Stimulated activated memory B cell treated with anti-CD40 and anti-IgM and Interleukin-4, amounts not matched to agents 10 μg/mL and 1 μg/mL and 100 μg/mL, for 72 hours (primary cell): ENCODE results near the gene PCSK4.

Experiments used
- ATAC-seq: fragments of 150-1000 bp; cut with Tn5 transposase; 2 replicates; pipeline ENCODE4 v1.10.0; 2021
- H3K27ac Mint-ChIP-seq: one replicate; pipeline ENCODE4 v1.8.0; 2022; ENCODE audit warnings: mild to moderate bottlenecking, mixed read lengths
- H3K27me3 Mint-ChIP-seq: one replicate; pipeline ENCODE4 v1.8.0; 2022; ENCODE audit warnings: mixed read lengths
- H3K36me3 Mint-ChIP-seq: one replicate; pipeline ENCODE4 v1.8.0; 2022; ENCODE audit warnings: mixed read lengths
- H3K4me1 Mint-ChIP-seq: one replicate; pipeline ENCODE4 v1.8.0; 2022; ENCODE audit warnings: mixed read lengths
- H3K4me3 Mint-ChIP-seq: one replicate; pipeline ENCODE4 v1.8.0; 2022; ENCODE audit warnings: mild to moderate bottlenecking, moderate library complexity, mixed read lengths
- H3K9me3 Mint-ChIP-seq: one replicate; pipeline ENCODE4 v1.8.0; 2022; ENCODE audit warnings: mixed read lengths

The PCSK4 gene

DNA sequence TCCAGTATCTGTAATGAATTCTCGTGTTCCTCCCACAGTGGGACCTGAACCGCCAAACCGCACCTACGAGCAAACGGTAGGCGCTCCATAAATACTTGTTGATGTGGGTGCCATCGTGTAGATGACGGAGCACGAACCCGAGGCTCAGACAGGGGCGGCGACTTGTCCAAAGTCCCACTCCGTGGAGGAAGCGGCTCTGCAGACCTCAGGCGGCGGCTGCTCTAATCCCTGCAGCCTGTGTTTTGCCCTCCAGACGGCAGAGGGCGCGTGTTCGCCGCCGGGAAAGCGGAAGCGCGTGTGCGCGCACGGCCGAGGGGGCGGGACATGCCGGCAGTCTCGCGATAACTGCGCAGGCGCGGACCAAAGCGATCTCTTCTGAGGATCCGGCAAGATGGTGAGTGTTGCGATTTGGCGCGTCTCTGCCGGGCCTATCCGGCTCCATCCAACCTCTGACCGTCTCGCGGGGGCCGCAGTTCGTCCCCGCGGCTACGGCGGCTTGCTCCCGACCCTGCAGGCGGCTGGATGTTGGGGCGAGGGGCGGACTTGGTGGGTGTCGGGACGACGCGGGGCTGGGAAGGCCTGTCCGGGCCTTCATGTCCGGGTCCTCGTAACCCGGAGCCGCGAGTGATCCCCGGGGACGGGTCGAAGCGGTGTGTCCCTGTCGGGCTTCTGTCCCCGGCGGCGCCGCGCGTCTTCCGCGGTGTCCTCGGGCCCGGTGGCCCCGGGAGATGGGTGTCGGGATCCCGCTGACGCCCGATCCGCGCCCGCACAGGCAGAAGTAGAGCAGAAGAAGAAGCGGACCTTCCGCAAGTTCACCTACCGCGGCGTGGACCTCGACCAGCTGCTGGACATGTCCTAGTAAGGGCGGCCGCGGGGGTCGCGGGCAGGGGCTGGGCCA is 51.9 kb downstream of the PCSK4 start, which contains the start of gene RPS15:
Gene RPS15, plus strand, starts transcription at position 362 of the 898 bp plus-strand sequence. Its CDS starts 30 bp downstream, at position 392.
- H3K27ac Mint-ChIP-seq: peak within 1 kb of the TSS; percentile 97
- peak; percentile 93 for ATAC-seq
- peak within 1 kb of the TSS; percentile 98 for H3K4me3 Mint-ChIP-seq
- H3K9me3 Mint-ChIP-seq: no peaks in the 10 kb centered on the region
- peaks cover 38% of the 10 kb centered on the region for H3K4me1 Mint-ChIP-seq
- H3K27me3 Mint-ChIP-seq: no peaks in the 10 kb centered on the region
- peaks cover 48% of the 10 kb centered on the region for H3K36me3 Mint-ChIP-seq

DNA sequence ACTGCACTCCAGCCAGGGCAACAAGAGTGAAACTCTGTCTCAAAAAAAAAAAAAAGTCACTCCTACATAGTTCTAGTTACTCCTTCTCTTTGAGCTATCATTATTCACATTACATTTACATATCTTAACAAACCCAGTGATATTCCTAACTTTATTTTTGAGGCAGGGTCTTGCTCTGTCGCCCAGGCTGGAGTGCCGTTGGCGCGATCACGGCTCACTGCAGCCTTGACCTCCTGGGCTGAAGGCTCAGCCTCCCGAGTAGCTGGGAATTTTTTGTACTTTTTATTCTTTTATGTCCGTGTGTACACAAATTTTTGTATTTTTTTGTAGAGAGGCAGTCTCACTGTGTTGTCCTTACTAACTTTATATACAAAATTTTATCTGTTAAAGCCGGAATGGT is 52.5 kb downstream of the PCSK4 start:
- no peak for ATAC-seq
- H3K36me3 Mint-ChIP-seq: peaks cover 46% of the 10 kb centered on the region
- H3K27me3 Mint-ChIP-seq: no peaks in the 10 kb centered on the region
- H3K27ac Mint-ChIP-seq: peak overlapping the region; percentile 97
- H3K9me3 Mint-ChIP-seq: no peaks in the 10 kb centered on the region
- peaks cover 35% of the 10 kb centered on the region for H3K4me1 Mint-ChIP-seq
- H3K4me3 Mint-ChIP-seq: no peak overlapping the region

DNA sequence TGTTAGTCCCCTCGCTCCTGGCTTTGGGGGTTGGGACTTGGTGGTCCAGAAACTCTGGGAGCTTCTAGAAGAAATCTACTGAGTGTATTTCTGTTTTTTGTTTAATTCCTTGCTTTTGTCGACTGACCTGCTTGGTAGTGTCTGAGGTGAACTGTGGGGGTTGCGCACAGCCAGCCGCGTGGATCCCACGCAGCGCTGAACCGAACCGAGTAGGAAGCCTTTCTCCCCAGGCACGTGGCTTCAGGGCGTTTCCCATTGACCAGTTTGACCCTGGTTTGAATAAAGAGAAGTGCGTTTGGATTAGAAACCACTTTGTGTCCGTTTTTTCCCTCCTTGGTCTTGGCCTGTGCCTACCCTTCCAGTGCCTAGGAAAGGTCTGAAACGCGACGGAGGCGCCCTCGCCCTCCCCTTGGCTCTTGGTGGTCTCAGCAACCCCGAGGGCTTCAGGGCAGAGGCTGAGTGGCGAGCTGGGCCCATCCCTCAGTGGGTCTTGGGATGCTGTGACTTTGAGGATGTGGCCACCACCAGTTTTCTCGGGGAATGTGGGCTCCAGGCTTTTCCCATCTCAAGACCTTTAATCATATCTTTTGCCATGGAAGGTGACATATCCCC is 54.7 kb downstream of the PCSK4 start:
- H3K27me3 Mint-ChIP-seq: no peaks in the 10 kb centered on the region
- peaks cover 17% of the 10 kb centered on the region for H3K4me1 Mint-ChIP-seq
- ATAC-seq: no peak
- H3K36me3 Mint-ChIP-seq: peaks cover 35% of the 10 kb centered on the region
- no peak overlapping the region for H3K27ac Mint-ChIP-seq
- no peak overlapping the region for H3K4me3 Mint-ChIP-seq
- no peaks in the 10 kb centered on the region for H3K9me3 Mint-ChIP-seq

DNA sequence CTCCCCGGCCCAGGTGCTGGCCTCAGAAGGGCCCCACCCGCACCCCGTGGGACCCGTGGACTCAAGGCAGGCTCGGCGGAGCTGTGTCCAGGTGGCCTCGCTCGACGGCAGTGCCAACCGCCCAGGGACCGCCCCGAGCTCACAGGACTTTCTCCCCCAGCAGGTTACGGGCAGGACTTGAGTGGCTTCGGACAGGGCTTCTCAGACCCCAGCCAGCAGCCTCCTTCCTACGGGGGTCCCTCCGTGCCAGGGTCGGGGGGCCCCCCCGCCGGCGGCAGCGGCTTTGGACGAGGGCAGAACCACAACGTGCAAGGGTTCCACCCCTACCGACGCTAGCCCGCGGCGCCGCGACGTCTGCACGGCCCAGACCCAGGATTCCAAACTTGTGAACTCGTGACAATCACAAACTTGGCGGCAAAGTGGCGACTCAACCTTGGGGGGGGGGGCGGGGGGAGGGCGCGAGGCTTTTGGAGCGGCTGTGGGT is 55.5 kb downstream of the PCSK4 start:
- Mint-ChIP-seq H3K36me3 (peaks cover 31% of the 10 kb centered on the region), H3K4me3 (no peak overlapping the region), H3K4me1 (peaks cover 8% of the 10 kb centered on the region), H3K9me3 (no peaks in the 10 kb centered on the region), H3K27me3 (no peaks in the 10 kb centered on the region), H3K27ac (no peak overlapping the region)
- no peak for ATAC-seq

DNA sequence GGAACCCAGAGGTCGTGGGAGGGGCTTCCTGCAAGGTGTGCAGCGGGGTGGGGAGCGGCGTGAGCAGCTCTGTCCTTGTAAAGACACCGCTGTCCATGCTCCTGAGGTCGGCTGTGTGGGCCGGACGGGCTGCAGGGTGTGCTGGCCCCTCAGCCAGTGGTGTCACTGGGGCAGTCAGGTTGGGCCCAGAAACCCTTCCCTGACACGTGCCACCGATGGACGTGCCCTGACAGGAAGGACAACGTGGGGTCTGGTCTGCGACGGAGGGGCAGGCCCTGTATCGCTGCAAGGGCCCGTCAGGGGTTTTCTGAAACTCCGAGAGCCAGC is 56.1 kb downstream of the PCSK4 start:
- Mint-ChIP-seq H3K4me1 (peaks cover 5% of the 10 kb centered on the region), H3K36me3 (peaks cover 29% of the 10 kb centered on the region), H3K9me3 (no peaks in the 10 kb centered on the region), H3K4me3 (no peak overlapping the region), H3K27me3 (no peaks in the 10 kb centered on the region), H3K27ac (no peak overlapping the region)
- ATAC-seq: no peak

DNA sequence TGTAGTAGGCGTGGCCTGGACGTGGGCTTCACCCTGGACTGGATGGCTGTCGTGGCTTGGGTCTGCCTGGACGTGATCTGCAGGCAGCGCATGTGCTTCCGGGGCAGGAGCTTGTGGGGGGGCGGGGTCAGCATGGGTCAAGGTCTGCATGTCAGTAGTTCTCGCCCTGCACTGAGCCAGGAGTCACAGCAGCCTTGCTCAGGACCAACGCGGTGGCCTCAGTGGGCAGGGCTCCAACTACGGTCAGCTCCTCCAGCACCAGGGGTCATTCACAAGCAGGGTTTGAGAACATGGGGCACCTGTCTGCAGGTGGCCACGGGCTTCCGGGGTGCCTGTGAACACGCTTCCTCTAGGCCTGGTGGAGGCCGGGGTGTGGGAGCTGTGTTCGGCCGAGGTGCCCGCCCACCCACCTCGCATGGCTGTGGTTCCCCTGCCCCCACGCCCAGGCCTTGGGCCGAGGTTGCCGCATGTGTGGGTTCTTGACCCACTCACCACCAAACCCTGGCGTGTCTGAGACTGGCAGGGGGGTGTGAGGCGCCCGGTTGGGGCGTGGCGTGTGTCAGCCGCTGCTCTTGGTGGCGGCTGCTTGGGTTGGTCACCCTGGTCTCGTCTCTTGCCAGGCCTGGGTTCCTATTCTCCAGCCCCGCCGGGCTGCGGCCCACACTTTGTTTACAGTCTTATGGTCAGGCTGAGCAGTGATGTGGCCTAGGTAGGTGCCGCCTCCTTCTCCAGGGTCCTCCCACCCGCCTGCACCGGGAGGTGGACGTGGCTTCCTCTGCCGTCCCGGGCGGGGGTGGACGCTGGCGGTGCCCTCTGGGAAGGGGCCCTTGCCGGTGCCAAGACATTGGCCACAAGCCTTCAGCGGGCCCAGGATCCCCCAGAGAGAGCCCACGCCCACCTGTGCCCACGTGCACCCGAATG is 56.8 kb downstream of the PCSK4 start:
- no peak overlapping the region for H3K27ac Mint-ChIP-seq
- H3K36me3 Mint-ChIP-seq: peaks cover 27% of the 10 kb centered on the region

DNA sequence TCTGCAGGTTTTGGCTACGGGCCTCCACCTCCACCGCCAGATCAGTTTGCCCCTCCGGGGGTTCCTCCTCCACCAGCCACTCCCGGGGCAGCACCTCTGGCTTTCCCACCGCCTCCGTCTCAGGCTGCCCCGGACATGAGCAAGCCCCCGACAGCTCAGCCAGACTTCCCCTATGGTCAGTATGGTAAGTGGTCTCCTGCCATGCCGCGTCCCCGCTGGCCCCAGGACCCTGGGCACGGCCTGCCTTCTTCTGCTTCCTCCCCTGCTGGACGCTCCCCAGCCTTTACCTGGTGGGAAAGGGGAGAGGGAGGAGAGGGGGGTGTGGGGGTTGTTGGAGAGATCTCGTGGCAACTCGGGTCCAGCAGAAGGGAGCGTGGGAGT is 57.7 kb downstream of the PCSK4 start:
- Mint-ChIP-seq H3K9me3 (no peaks in the 10 kb centered on the region), H3K27me3 (no peaks in the 10 kb centered on the region), H3K27ac (no peak overlapping the region)

More for the DNA sequence above, 56.8 kb downstream of the PCSK4 start:
- Mint-ChIP-seq H3K4me3 (no peak overlapping the region), H3K4me1 (peaks cover 5% of the 10 kb centered on the region), H3K27me3 (no peaks in the 10 kb centered on the region), H3K9me3 (no peaks in the 10 kb centered on the region)
- ATAC-seq: no peak

DNA sequence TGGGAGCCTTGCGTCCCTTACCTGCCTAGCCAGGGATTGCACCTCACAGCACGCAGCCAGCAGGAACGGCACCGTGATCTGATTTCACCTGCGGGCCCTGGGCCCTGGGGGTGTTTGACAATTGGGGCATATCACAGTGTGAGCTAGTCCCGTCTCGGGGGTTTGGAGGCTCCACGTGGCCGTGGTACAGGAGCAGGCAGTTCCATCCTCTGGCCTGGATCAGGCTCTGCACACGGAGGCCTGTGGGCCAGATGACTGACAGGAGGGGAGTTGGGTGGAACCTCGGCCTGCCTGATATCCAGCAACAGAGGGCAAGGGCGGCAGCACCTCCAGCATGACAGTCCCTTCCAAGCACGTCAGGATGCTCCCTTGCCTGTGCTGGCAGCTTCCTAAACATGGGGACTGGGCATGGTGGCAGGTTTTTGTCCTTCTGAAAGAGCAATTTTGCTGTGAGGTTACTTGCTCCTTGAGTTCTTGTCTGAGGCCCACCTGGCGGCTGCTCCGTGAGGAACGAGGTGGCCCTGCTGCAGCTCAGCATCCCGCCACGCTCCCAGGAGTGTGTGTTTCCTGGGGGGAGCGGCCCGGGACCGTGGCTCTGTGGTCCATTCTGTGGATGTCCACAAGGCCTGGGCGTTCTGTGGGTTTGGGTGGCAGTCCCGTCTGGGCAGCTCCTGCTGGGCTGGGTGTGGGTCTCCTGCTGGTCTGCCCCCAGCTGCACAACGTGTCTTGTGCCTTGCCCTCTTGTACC is 58.2 kb downstream of the PCSK4 start:
- no peak overlapping the region for H3K27ac Mint-ChIP-seq
- no peak overlapping the region for H3K4me3 Mint-ChIP-seq
- peaks cover 28% of the 10 kb centered on the region for H3K36me3 Mint-ChIP-seq
- H3K4me1 Mint-ChIP-seq: no peaks in the 10 kb centered on the region
- no peaks in the 10 kb centered on the region for H3K9me3 Mint-ChIP-seq
- ATAC-seq: no peak
- no peaks in the 10 kb centered on the region for H3K27me3 Mint-ChIP-seq

More for the DNA sequence above, 57.7 kb downstream of the PCSK4 start:
- no peak for ATAC-seq
- no peak overlapping the region for H3K4me3 Mint-ChIP-seq
- peaks cover 24% of the 10 kb centered on the region for H3K36me3 Mint-ChIP-seq
- no peaks in the 10 kb centered on the region for H3K4me1 Mint-ChIP-seq
